ENCODE data around the gene LCT. TPM values are rescaled to one million over a fixed set of nuclear protein-coding genes. Genes with fewer than 3 reads are reported as not detected.

Gene LCT
- polyA plus RNA-seq, 2 of the 4 experiments (the other 2 are of a cell fraction), result 0.04 TPM

GRCh38 chr2:135773917-135774316, 63.1 kb downstream of the LCT start:
- FAIRE-seq, result no peak
- TF ChIP-seq FOSL2 (IDR thresholded peaks at IDR 0.05) (no peak), FOSL2 (CRISPR knock-in tag; IDR thresholded peaks at IDR 0.05) (peak; percentile 68), ZFP36 (IDR thresholded peaks at IDR 0.05; ENCODE audit: borderline replicate concordance, partially characterized antibody) (no peak)
- no peak overlapping the region for H3K4me3 ChIP-seq
- H3K27ac ChIP-seq, result no peak overlapping the region
- no peak for DNase-seq (ENCODE audit: low read depth in 1 of 2, low spot score in 1 of 2)
- ChIA-PET POLR2A (no interaction called here), CTCF (no interaction called here)
- ATAC-seq, result no peak
- no peak overlapping the region for H3K4me2 ChIP-seq
- no peaks in the 10 kb centered on the region for H3K4me1 ChIP-seq
- no peaks in the 10 kb centered on the region for H3K9me3 ChIP-seq

GRCh38 chr2:135773319-135773718, 63.7 kb downstream of the LCT start:
- TF ChIP-seq POLR2A (IDR thresholded peaks at IDR 0.05; ENCODE audit: low read length), result no peak
- TF ChIP-seq RCOR1 (IDR thresholded peaks at IDR 0.05; ENCODE audit: low read depth, low read length), result no peak
- TF ChIP-seq FOSL2 (IDR thresholded peaks at IDR 0.05), result no peak
- TF ChIP-seq FOSL2 (CRISPR knock-in tag; IDR thresholded peaks at IDR 0.05), result no peak
- no peak for TF ChIP-seq SREBF2 (IDR thresholded peaks at IDR 0.05)
- TF ChIP-seq MYC (IDR thresholded peaks at IDR 0.05; ENCODE audit: borderline replicate concordance, low read length), result no peak
- TF ChIP-seq FOXS1 (CRISPR knock-in tag; IDR thresholded peaks at IDR 0.05), result no peak
- TF ChIP-seq BCL3 (IDR thresholded peaks at IDR 0.05), result no peak
- TF ChIP-seq HDAC2 (IDR thresholded peaks at IDR 0.05), result no peak
- no peak for TF ChIP-seq ZFP36 (IDR thresholded peaks at IDR 0.05; ENCODE audit: borderline replicate concordance, partially characterized antibody)
- TF ChIP-seq KDM1A (IDR thresholded peaks at IDR 0.05; ENCODE audit: low read depth), result no peak
- no peak for TF ChIP-seq CHD2 (IDR thresholded peaks at IDR 0.05; ENCODE audit: low read length, partially characterized antibody)
- Histone ChIP-seq H3K27ac (no peak overlapping the region), H3K4me1 (no peaks in the 10 kb centered on the region), H3K4me3 (no peak overlapping the region), H3K4me2 (no peak overlapping the region), H3K9me3 (no peaks in the 10 kb centered on the region)
- 81% methylated on average over 2 of the region's 2 CpGs for WGBS (ENCODE audit: missing lambda C conversion rate)
- no peak for FAIRE-seq
- ChIA-PET CTCF (no interaction called here), POLR2A (no interaction called here)
- DNase-seq (ENCODE audit: low read depth in 1 of 2, low spot score in 1 of 2), result no peak
- no peak for ATAC-seq

GRCh38 chr2:135768863-135769262, 68.1 kb downstream of the LCT start:
- Histone ChIP-seq H3K4me1 (no peaks in the 10 kb centered on the region), H3K9me3 (no peaks in the 10 kb centered on the region), H3K27ac (no peak overlapping the region), H3K4me2 (no peak overlapping the region), H3K4me3 (no peak overlapping the region)
- TF ChIP-seq RFX5 (IDR thresholded peaks at IDR 0.05) (no peak), MAZ (IDR thresholded peaks at IDR 0.05; ENCODE audit: borderline replicate concordance, low read depth, low read length) (no peak), FOSL2 (IDR thresholded peaks at IDR 0.05) (no peak), FOSL2 (CRISPR knock-in tag; IDR thresholded peaks at IDR 0.05) (no peak), HOXA7 (CRISPR knock-in tag; IDR thresholded peaks at IDR 0.05) (no peak), POLR2A (IDR thresholded peaks at IDR 0.05; ENCODE audit: low read length) (no peak), CBX8 (IDR thresholded peaks at IDR 0.05) (no peak), MAX (IDR thresholded peaks at IDR 0.05) (no peak)
- FAIRE-seq (no peak), DNase-seq (ENCODE audit: low read depth in 1 of 2, low spot score in 1 of 2) (no peak), ATAC-seq (no peak)
- ChIA-PET POLR2A (no interaction called here), CTCF (interaction anchor here (1.1 to 1.3 kb wide), 3 partner anchors 13 to 765 kb away, joined by 3 to 4 read pairs (median 3); no protein-coding TSS in a partner anchor)
- WGBS (ENCODE audit: missing lambda C conversion rate), result 90% methylated on average over 8 of the region's 8 CpGs

GRCh38 chr2:135762530-135762929, 74.5 kb downstream of the LCT start:
- Histone ChIP-seq H3K4me2 (no peak overlapping the region), H3K4me1 (no peaks in the 10 kb centered on the region), H3K27ac (no peak overlapping the region), H3K4me3 (no peak overlapping the region), H3K9me3 (peaks cover 3% of the 10 kb centered on the region; the same call in 2 of the 3 replicates)
- FAIRE-seq (no peak), ATAC-seq (no peak), DNase-seq (ENCODE audit: low read depth in 1 of 2, low spot score in 1 of 2) (no peak)
- WGBS (ENCODE audit: missing lambda C conversion rate), result 96% methylated on average over 1 of the region's 1 CpG
- CTCF ChIA-PET, result interaction anchor here (0.8 to 2.9 kb wide), 3 partner anchors 10 to 35 kb away, joined by 3 to 10 read pairs (median 3); no protein-coding TSS in a partner anchor
- POLR2A ChIA-PET, result interaction anchor here (1.0 kb wide), 1 partner anchor 21 kb away, joined by 3 read pairs; no protein-coding TSS in a partner anchor
- TF ChIP-seq JUN (IDR thresholded peaks at IDR 0.05) (no peak), E2F6 (IDR thresholded peaks at IDR 0.05; ENCODE audit: borderline replicate concordance, low read depth) (no peak), PHF8 (IDR thresholded peaks at IDR 0.05; ENCODE audit: borderline replicate concordance, low read depth) (no peak), BCL3 (IDR thresholded peaks at IDR 0.05) (no peak), KDM1A (IDR thresholded peaks at IDR 0.05; ENCODE audit: low read depth) (no peak), KDM5A (IDR thresholded peaks at IDR 0.05) (no peak), CTCF (IDR thresholded peaks at IDR 0.05) (no peak), GATA3 (IDR thresholded peaks at IDR 0.05; ENCODE audit: borderline replicate concordance) (no peak), RARB (CRISPR knock-in tag; IDR thresholded peaks at IDR 0.05) (no peak), RFX5 (IDR thresholded peaks at IDR 0.05) (no peak), HES2 (IDR thresholded peaks at IDR 0.05) (no peak), ATOH8 (CRISPR knock-in tag; IDR thresholded peaks at IDR 0.05; ENCODE audit: low read depth) (no peak)
